ENCODE results near the gene VWA5B2.

VWA5B2 gene

DNA sequence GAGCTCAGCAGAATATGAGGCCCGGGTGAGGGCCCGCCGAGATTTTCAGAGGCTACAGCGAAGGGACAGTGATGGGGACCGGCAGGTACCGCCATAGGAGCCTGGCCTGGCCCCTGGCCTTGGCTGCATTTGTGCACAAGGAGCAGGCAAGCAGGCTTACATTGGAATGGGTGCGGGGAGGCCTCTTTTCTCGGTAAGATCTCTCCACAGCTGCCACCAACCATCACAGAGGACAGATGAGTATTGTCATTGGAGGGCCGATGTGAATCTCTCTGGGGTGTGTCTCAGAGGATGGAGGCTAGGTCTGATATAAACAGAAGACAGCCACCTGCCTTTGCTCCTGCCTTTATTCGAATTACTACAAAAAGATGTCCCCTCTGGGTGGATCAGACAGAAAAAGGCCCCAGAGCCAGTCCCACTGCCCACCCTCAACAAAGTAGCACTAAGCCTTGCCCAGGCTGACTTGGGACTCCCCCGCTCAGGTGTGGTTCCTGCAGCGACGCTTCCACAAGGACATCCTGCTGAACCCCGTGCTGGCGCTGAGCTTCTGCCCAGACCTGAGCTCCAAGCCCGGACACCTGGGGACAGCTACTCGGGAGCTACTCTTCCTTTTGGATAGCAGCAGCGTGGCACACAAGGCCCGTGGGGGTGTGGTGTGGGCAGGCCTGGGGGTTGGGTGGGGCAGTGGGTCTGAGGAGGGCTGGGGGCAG, 5.4 kb downstream of the VWA5B2 start:
- TF ChIP-seq, protein P1, sequence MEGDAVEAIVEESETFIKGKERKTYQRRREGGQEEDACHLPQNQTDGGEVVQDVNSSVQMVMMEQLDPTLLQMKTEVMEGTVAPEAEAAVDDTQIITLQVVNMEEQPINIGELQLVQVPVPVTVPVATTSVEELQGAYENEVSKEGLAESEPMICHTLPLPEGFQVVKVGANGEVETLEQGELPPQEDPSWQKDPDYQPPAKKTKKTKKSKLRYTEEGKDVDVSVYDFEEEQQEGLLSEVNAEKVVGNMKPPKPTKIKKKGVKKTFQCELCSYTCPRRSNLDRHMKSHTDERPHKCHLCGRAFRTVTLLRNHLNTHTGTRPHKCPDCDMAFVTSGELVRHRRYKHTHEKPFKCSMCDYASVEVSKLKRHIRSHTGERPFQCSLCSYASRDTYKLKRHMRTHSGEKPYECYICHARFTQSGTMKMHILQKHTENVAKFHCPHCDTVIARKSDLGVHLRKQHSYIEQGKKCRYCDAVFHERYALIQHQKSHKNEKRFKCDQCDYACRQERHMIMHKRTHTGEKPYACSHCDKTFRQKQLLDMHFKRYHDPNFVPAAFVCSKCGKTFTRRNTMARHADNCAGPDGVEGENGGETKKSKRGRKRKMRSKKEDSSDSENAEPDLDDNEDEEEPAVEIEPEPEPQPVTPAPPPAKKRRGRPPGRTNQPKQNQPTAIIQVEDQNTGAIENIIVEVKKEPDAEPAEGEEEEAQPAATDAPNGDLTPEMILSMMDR (IDR thresholded peaks at IDR 0.05; ENCODE audit: borderline replicate concordance, control extremely low read depth, extremely low read depth, insufficient read depth, missing control alignments) = no peak
- in situ Hi-C loops (cut with MboI; ENCODE audit: low sequenced_read_pairs, unreplicated experiment) = loop anchor here (25.0 kb wide), 1 partner anchor 348 kb away; the partner anchor contains the start of gene PARL
- DNase-seq (ENCODE audit: low spot score) = no peak

DNA sequence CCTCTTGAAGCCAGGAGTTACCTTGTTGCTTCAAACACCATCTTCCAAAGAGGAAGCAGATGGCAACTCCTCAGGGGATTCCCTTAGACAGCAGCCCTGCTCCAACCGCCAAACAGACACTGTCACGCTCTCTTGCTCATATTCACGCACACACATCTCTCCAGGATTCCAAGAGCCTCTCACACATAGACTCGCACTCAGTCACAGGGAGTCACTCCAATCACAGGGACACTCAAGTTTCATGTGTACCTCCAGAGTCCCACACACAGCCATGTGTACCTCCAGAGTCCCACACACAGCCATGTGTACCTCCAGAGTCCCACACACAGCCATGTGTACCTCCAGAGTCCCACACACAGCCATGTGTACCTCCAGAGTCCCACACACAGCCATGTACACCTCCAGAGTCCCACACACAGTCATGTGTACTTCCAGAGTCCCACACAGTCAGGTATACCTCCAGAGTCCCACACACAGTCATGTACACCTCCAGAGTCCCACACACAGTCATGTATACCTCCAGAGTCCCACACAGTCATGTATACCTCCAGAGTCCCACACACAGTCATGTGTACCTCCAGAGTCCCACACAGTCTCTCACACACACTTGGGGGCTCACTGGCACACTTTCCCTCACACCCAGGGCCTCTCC, 6.1 kb downstream of the VWA5B2 start:
- DNase-seq (ENCODE audit: low spot score) = no peak
- in situ Hi-C loops (cut with MboI; ENCODE audit: low sequenced_read_pairs, unreplicated experiment) = loop anchor here (25.0 kb wide), 1 partner anchor 348 kb away; the partner anchor contains the start of gene PARL
- TF ChIP-seq, protein P1 (IDR thresholded peaks at IDR 0.05; ENCODE audit: borderline replicate concordance, control extremely low read depth, extremely low read depth, insufficient read depth, missing control alignments) = no peak

DNA sequence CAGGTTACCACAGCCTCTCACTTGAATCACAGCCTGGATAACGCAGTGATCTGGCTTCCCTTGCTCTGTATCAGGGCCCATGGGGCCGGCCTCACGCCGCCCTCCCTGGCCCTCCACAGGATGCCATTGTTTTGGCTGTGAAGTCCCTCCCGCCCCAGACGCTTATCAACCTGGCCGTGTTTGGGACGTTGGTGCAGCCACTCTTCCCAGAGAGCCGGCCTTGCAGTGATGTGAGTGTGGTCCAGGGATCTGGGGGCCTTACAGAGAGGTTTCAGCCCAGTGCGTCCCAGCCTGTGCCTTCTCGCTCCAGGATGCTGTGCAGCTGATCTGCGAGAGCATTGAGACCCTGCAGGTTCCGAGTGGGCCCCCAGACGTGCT, 6.6 kb downstream of the VWA5B2 start:
- TF ChIP-seq, protein P1 (IDR thresholded peaks at IDR 0.05; ENCODE audit: borderline replicate concordance, control extremely low read depth, extremely low read depth, insufficient read depth, missing control alignments) = no peak
- DNase-seq (ENCODE audit: low spot score) = no peak
- in situ Hi-C loops (cut with MboI; ENCODE audit: low sequenced_read_pairs, unreplicated experiment) = loop anchor here (25.0 kb wide), 1 partner anchor 349 kb away; the partner anchor contains the start of gene PARL

DNA sequence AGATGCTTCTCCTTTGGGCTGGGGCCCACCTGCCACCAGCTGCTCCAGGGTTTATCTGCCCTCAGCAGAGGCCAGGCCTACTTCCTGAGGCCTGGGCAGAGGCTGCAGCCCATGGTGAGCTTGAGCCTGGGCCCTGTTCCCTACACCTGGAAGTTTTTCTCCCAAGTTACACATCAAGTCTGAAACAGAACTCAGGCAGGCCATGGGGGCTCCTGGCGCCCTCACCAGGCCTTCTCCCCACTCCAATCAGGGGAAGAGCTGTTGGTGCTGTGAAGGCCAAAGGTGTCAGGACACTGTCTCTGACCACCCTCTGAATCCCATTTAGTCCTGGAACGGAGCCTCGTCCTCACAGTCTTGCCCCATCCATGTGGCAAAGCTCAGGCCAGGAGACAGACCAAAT, 7.3 kb downstream of the VWA5B2 start:
- TF ChIP-seq, protein P1 (IDR thresholded peaks at IDR 0.05; ENCODE audit: borderline replicate concordance, control extremely low read depth, extremely low read depth, insufficient read depth, missing control alignments) = no peak
- in situ Hi-C loops (cut with MboI; ENCODE audit: low sequenced_read_pairs, unreplicated experiment) = loop anchor here (25.0 kb wide), 1 partner anchor 349 kb away; the partner anchor contains the start of gene PARL
- no peak for DNase-seq (ENCODE audit: low spot score)

DNA sequence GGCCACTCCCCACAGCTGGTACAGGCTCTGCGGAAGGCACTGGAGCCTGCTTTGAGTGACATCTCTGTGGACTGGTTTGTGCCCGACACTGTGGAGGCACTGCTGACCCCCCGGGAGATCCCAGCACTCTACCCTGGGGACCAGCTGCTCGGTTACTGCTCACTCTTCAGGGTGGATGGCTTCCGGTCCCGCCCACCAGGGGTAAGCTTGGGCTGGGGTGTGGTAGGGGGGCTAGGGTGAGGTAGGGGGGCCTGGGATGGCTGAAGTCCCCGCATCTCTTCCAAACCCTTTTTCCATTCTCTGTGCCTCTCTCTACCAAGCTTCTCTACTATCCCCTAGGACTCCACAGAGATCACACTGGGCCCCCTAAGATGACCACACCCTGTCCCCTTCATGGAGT, 7.8 kb downstream of the VWA5B2 start:
- TF ChIP-seq, protein P1 (IDR thresholded peaks at IDR 0.05; ENCODE audit: borderline replicate concordance, control extremely low read depth, extremely low read depth, insufficient read depth, missing control alignments) = no peak
- no peak for DNase-seq (ENCODE audit: low spot score)
- in situ Hi-C loops (cut with MboI; ENCODE audit: low sequenced_read_pairs, unreplicated experiment) = loop anchor here (25.0 kb wide), 1 partner anchor 350 kb away; the partner anchor contains the start of gene PARL

DNA sequence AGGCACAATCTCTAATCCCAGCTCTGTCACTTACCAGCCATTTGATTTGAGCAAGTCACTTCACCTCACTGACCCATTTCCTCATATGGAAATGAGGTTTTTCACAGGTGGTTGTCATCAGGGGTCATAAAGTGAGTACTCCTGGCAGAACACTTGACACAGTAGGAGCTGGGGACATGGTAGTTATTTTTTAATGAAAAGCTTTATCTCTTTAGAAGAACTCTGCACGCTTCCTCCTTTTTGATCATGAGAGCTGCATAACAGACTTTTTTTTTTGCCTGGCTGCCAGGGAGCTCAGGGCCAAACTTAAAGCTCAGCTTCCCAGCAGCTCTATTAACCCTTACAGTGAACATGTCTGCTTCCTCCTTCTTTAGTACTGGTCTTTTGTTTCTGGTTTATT, 8.4 kb downstream of the VWA5B2 start:
- TF ChIP-seq, protein P1 (IDR thresholded peaks at IDR 0.05; ENCODE audit: borderline replicate concordance, control extremely low read depth, extremely low read depth, insufficient read depth, missing control alignments) = no peak
- no peak for DNase-seq (ENCODE audit: low spot score)
- in situ Hi-C loops (cut with MboI; ENCODE audit: low sequenced_read_pairs, unreplicated experiment) = loop anchor here (25.0 kb wide), 1 partner anchor 351 kb away; the partner anchor contains the start of gene PARL
